ENCODE data around the gene BEGAIN.

BEGAIN gene

GRCh38 chr14:100503251-100503650 lies 84.0 kb downstream of the BEGAIN start:
- DNase-seq = no peak

GRCh38 chr14:100502622-100503220 lies 84.5 kb downstream of the BEGAIN start:
- DNase-seq = no peak

- no peak for DNase-seq
Observed at GRCh38 chr14:100500128-100500527, 87.1 kb downstream of the BEGAIN start.

- DNase-seq = no peak
Observed at GRCh38 chr14:100498068-100498467, 89.1 kb downstream of the BEGAIN start.

GRCh38 chr14:100495917-100496316 lies 91.3 kb downstream of the BEGAIN start:
- no peak for DNase-seq

- DNase-seq = no peak
Observed at GRCh38 chr14:100494645-100495044, 92.6 kb downstream of the BEGAIN start.

GRCh38 chr14:100490252-100490651 lies 97.0 kb downstream of the BEGAIN start:
- no peak for DNase-seq

- DNase-seq = no peak
Observed at GRCh38 chr14:100488057-100488456, 99.2 kb downstream of the BEGAIN start.

GRCh38 chr14:100487304-100487703 lies 99.9 kb downstream of the BEGAIN start:
- DNase-seq = no peak

All from CD4-positive, alpha-beta T cell treated with Interleukin-17A for 1 hour (primary cell).